ENCODE results near the gene TMEM116.

DNA sequence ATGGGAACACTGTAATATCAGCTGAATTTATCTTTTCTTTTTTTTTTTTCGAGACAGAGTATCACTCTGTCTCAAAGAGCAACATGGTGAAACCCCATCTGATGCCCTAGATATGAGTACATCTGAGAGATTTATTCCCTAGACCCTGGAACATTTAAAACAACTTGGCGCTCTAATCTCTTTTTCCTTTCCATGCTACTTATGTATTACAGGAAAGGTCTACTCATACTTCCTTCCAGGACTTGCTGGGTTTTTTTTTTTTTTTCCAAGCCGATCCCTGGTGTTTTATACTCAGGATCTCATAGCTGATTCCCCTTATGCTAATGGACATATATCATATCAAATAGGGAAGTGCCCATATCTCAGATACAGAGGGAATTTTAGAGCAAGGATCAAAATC lies 87.8 kb downstream of the TMEM116 start:
- TF ChIP-seq, protein P1, sequence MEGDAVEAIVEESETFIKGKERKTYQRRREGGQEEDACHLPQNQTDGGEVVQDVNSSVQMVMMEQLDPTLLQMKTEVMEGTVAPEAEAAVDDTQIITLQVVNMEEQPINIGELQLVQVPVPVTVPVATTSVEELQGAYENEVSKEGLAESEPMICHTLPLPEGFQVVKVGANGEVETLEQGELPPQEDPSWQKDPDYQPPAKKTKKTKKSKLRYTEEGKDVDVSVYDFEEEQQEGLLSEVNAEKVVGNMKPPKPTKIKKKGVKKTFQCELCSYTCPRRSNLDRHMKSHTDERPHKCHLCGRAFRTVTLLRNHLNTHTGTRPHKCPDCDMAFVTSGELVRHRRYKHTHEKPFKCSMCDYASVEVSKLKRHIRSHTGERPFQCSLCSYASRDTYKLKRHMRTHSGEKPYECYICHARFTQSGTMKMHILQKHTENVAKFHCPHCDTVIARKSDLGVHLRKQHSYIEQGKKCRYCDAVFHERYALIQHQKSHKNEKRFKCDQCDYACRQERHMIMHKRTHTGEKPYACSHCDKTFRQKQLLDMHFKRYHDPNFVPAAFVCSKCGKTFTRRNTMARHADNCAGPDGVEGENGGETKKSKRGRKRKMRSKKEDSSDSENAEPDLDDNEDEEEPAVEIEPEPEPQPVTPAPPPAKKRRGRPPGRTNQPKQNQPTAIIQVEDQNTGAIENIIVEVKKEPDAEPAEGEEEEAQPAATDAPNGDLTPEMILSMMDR (IDR thresholded peaks at IDR 0.05): no peak
- TF ChIP-seq POLR2A (IDR thresholded peaks at IDR 0.05): no peak
